LNCAP (cell line): ENCODE results near the gene TAF5L.

Experiments
- TF ChIP-seq, protein P1 (sequence below): fragments of 450-650 bp; IDR thresholded peaks from 2 replicates; pipeline ENCODE4 v1.5.1; 2017; ENCODE audit warnings: mild to moderate bottlenecking

TAF5L gene

DNA sequence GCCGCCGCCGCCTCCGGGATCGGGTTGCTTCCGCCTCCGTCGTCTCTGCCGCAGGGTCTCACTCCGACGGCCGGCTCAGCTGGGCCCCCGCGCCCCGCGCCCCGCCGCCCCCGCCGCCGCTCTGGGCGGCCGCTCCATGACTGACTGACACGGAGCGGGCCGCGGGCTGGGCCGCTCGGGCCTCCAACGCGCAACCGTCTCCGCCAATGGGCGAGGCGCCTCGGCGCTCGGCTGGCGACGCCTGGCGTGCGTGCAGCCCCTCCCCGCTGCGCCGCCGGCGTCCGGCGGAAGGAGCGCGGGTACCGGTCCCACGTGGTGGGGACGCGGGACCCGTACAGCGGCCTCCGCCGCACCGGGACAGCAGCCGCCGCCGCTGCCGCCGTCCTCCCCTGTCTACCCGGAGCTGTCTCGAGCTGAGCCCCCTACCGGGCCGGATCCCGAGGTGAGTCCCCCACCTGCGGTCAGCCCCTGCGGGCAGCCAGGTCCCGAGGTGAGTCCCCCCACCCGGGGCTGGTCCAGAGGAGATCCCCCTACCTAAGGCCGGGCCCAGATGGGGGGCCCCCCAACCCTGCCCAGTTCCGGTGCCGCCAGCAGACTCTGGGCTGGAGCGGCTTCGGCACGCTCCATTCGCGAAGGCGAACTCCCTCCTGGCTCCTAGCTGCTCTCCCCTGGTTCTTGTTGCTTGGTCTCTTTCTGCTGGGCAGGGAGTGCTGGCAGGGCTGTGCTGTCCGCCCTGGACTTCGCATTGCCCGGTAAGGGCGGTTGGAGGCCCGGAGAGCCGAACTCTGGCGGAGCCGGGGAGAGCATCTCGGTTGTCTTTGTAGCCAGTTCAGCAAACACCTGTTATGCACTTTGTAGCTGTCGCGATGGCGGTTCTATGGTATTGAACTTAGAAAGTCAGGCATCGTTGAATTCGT, at the start of gene TAF5L, which contains the start of gene URB2:
Gene TAF5L (minus strand): TSS at position 208 of the 917 bp plus-strand sequence. CDS start 11,640 bp downstream, outside the sequence.
Gene URB2 (plus strand): TSS at position 333 of the 917 bp plus-strand sequence. CDS start 1,387 bp downstream, outside the sequence.
- TF ChIP-seq, protein P1, sequence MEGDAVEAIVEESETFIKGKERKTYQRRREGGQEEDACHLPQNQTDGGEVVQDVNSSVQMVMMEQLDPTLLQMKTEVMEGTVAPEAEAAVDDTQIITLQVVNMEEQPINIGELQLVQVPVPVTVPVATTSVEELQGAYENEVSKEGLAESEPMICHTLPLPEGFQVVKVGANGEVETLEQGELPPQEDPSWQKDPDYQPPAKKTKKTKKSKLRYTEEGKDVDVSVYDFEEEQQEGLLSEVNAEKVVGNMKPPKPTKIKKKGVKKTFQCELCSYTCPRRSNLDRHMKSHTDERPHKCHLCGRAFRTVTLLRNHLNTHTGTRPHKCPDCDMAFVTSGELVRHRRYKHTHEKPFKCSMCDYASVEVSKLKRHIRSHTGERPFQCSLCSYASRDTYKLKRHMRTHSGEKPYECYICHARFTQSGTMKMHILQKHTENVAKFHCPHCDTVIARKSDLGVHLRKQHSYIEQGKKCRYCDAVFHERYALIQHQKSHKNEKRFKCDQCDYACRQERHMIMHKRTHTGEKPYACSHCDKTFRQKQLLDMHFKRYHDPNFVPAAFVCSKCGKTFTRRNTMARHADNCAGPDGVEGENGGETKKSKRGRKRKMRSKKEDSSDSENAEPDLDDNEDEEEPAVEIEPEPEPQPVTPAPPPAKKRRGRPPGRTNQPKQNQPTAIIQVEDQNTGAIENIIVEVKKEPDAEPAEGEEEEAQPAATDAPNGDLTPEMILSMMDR, result no peak

DNA sequence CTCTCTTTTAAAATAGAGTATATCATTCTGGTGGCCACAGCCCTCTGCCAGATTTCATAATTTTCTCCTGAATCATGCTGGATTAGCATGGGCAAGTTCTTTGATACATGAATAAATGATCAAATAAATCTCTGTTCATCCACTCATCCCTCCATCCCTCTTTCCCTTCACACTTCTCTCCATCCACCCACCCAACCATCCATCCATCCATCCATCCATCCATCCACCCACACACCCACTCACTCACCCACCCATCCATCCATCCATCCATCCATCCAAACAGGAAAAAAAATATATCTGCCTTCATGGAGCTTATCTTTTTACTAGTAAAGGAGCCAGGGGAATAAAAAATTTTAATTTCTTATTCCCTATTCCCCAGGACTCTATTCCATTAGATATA, 49.5 kb upstream of the TAF5L start:
- TF ChIP-seq, protein P1, result no peak

DNA sequence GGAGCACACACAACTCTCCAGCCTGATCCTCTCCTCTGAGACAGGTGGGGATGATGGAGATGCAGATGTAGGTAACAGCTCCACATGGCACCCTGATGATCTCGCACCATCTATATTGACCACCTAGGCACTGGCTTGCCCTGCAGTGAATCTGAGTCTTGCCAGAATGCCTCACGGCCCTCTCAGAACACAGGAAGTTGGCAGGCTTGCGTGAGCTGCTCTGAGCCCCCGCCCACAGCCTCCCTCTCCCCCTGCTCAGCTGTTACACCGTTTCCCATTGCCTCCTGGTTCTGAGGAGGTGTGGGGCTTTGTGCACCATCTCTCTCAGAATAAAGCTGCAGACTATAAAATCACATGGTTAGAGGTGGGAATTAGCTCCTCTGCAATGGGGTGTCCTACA, 48.1 kb upstream of the TAF5L start:
- TF ChIP-seq, protein P1, result no peak

DNA sequence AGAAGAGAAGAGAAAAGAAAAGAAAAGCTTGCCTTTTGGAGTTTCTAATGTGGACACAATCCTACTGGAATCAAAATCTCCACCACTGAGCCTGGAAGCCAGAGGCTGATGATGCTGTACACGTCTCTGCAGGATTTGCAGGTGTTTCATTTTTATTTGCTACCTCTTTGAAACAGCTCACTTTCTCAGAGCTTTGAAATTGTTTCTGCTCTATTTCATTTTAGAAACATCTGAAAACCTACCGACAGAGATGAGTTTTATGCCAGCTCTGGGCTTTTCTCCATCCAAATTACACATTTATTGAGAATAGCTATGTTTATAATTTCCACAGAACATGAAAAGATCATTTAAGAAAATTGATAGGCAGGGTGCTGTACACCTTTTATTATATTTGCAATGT, 46.3 kb upstream of the TAF5L start:
- TF ChIP-seq, protein P1, result no peak

- TF ChIP-seq, protein P1, result no peak
Observed at GRCh38 chr1:229671310-229671709, 45.4 kb upstream of the TAF5L start.

DNA sequence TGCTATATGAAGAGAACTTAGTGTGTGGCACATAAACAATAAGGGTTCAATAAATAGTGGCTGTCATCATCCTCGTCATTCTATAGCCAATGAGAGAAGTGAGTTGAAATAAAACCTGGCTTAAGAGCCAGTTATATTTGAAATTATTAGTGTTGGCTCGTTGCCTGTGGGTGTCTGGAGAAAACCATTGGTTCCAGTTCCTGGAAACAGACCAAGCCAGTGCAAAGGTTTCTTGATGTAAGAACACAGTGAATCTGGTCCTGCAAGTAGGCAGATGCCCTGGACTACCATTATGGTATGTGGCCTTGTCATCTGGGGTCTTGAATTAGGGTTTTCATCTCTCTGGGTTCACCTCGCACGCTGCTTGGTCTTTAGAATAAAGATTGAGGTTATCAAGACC, 43.4 kb upstream of the TAF5L start:
- TF ChIP-seq, protein P1, result no peak

DNA sequence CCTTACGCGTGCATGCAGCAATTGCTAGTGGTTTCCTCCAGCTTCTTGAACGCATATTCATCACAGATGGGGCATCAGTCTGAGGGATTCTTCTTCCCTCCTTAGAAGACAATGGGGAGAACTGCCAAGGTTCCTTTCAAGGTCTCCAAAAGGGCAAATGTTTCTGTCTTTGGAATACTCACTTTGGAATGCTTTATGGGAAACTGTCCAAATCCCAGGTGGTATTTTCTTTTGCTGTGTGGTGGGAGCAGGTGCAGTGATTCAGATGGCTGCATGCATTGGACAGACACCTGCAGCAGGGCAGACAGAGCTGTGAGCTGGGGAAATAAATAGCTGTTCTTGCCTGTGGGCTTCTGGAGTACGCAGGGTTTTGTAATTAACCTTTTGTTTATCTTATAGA, 40.7 kb upstream of the TAF5L start:
- TF ChIP-seq, protein P1, result no peak
